ENCODE results near the gene AKAP13.
A peak's percentile ranks its signal among the peaks of the same experiment; 100 is the strongest.

AKAP13 gene

DNA sequence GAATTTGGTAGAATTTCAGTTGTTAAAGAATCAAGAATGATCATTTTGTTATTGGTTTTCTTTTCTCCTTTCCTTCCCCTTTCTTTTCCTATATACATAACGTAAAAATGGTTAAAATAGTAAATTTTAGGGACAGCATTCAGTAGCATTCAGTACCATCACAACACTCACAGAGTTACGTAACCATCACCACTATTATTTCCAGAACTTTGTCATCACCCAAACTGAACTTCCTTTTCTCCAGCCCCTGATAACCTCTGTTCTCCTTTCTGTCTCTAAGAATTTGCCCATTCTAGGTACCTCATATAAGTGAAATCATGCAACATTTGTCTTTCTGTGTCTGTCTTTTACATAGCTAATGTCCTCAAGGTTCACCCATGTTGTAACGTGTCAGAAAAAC lies 165.3 kb downstream of the AKAP13 start:
- Histone ChIP-seq H4K20me1 (peaks cover 0 to 21% (median 0%) of the 10 kb centered on the region in 11 experiments; a peak in 3 of 22 replicates), H3K27me3 (no peaks in the 10 kb centered on the region), H3K4me2 (peak overlapping the region in 10 of 11 experiments; percentile 48 to 97 (median 89); a peak in 20 of 22 replicates), H3K4me1 (peaks cover 42 to 90% (median 75%) of the 10 kb centered on the region in 10 experiments), H3K36me3 (peaks cover 0 to 36% (median 23%) of the 10 kb centered on the region in 11 experiments; a peak in 20 of 22 replicates), H3K9ac (peak overlapping the region in 9 of 11 experiments; percentile 39 to 97 (median 80); a peak in 16 of 22 replicates), H3K9me3 (replicated peaks in 1 of 11) (no peaks in the 10 kb centered on the region), H3K4me3 (peak overlapping the region in 7 of 10 experiments; percentile 53 to 73 (median 65); a peak in 13 of 20 replicates), H3K27ac (peak overlapping the region; percentile 17 to 100 (median 93))
- TF ChIP-seq Cebpa-rat (IDR thresholded peaks at IDR 0.05) = peak in 4 of 11 experiments; percentile 29 to 89 (median 68); a peak in 7 of 22 replicates

DNA sequence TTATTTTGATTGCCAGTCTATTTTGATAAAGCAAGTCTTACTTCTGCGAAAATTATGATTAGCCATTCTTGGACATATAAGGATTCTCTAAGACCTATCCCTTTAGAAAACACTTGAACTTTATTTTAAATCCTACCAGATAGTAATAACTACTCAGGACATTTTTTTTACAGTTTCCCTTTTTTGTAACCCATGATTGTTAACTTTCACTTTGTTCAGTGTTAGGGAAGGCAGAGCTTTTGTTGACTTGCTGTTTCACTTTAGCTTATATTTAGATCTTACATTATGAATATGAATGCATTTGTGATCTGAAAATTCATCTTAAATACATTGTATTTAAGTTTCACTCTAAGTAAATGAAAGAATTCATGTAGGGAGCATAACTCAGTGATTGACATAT lies 167.0 kb downstream of the AKAP13 start:
- Histone ChIP-seq H3K4me2 (peak overlapping the region in 8 of 11 experiments; percentile 75 to 97 (median 90); a peak in 15 of 22 replicates), H3K4me3 (peak overlapping the region in 6 of 10 experiments; percentile 55 to 73 (median 67); a peak in 10 of 20 replicates), H4K20me1 (peaks cover 0 to 36% (median 0%) of the 10 kb centered on the region in 11 experiments; a peak in 3 of 22 replicates), H3K9ac (peak overlapping the region in 6 of 11 experiments; percentile 76 to 97 (median 84); a peak in 11 of 22 replicates), H3K4me1 (peaks cover 27 to 83% (median 74%) of the 10 kb centered on the region in 10 experiments), H3K27ac (peak overlapping the region in 9 of 11 experiments; percentile 76 to 100 (median 95); a peak in 17 of 22 replicates), H3K36me3 (peaks cover 6 to 47% (median 35%) of the 10 kb centered on the region in 11 experiments), H3K27me3 (no peaks in the 10 kb centered on the region), H3K9me3 (replicated peaks in 1 of 11) (peaks cover 0 to 4% (median 0%) of the 10 kb centered on the region in 11 experiments; a peak in 3 of 22 replicates)
- TF ChIP-seq Cebpa-rat (IDR thresholded peaks at IDR 0.05) = no peak

DNA sequence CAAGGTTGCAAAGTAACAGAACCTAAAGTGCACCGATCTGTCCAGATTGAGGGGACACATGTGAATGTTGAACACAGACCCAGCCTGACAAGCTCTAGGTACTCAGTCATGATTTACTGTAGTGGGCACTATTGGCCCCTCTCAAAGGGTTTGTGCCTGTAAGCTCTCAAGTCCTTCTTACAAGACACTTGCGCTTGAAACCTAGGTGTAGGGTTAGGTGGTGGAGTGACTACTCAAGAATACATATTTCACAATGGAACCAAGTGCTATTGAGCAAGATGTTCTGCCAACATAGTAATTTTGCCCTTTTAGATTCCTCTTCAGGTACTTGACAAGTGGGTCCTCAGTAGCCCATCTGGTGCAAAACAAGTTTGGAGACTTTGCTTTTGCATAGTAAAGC lies 169.9 kb downstream of the AKAP13 start:
- H3K27ac ChIP-seq = peak overlapping the region in 1 of 11 experiments; percentile 26; a peak in 2 of 22 replicates
- H3K4me1 ChIP-seq = peaks cover 13 to 87% (median 68%) of the 10 kb centered on the region in 10 experiments
- H3K4me2 ChIP-seq = peak overlapping the region in 5 of 11 experiments; percentile 58 to 97 (median 92); a peak in 11 of 22 replicates
- no peak overlapping the region for H3K4me3 ChIP-seq
- peaks cover 0 to 22% (median 13%) of the 10 kb centered on the region in 11 experiments; a peak in 20 of 22 replicates for H3K9me3 ChIP-seq (replicated peaks in 1 of 11)
- H4K20me1 ChIP-seq = peaks cover 0 to 49% (median 0%) of the 10 kb centered on the region in 11 experiments; a peak in 3 of 22 replicates
- H3K36me3 ChIP-seq = peaks cover 23 to 66% (median 51%) of the 10 kb centered on the region in 11 experiments; a peak in 21 of 22 replicates
- no peaks in the 10 kb centered on the region for H3K27me3 ChIP-seq
- H3K9ac ChIP-seq = peak overlapping the region in 1 of 11 experiments; percentile 16; a peak in 1 of 22 replicates
- no peak for TF ChIP-seq Cebpa-rat (IDR thresholded peaks at IDR 0.05)

DNA sequence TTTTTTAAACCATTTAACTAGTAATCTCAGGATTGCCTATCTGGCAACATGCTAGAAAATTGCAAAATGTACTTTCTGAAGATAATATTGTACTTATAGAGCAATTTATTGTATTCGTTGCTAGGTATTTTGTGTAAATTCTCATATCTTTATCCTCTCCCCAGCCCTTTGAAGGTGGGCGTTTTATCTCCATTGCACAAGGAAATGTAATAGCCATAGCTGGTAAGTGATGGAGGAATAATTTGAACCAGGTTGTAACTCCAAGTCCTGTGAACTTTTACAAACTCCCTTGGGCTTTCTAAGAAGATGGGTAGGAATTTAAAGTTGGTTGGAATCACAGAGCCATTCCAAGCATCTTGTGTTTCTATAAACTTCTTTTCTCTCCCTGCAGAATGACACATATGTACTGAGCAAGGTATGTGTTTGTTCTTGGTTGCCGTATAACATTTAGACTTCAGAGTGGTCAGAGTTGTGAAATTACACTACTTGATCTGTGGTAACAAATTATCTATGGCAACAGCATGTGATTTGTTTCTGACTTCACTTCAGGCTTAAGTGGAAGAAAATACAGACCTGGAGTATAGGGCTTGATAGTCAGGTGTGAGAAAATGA lies 170.9 kb downstream of the AKAP13 start:
- Histone ChIP-seq H3K36me3 (peaks cover 21 to 66% (median 47%) of the 10 kb centered on the region in 11 experiments; a peak in 21 of 22 replicates), H3K4me3 (no peak overlapping the region), H3K27me3 (no peaks in the 10 kb centered on the region), H3K4me1 (peaks cover 16 to 92% (median 69%) of the 10 kb centered on the region in 10 experiments), H4K20me1 (peaks cover 0 to 60% (median 0%) of the 10 kb centered on the region in 11 experiments; a peak in 5 of 22 replicates), H3K4me2 (peak overlapping the region in 6 of 11 experiments; percentile 10 to 97 (median 91); a peak in 9 of 22 replicates), H3K9ac (peak overlapping the region in 1 of 11 experiments; percentile 16; a peak in 1 of 22 replicates), H3K9me3 (replicated peaks in 1 of 11) (peaks cover 0 to 22% (median 13%) of the 10 kb centered on the region in 11 experiments; a peak in 20 of 22 replicates), H3K27ac (no peak overlapping the region; a peak in 1 of 22 replicates)
- TF ChIP-seq Cebpa-rat (IDR thresholded peaks at IDR 0.05) = no peak

DNA sequence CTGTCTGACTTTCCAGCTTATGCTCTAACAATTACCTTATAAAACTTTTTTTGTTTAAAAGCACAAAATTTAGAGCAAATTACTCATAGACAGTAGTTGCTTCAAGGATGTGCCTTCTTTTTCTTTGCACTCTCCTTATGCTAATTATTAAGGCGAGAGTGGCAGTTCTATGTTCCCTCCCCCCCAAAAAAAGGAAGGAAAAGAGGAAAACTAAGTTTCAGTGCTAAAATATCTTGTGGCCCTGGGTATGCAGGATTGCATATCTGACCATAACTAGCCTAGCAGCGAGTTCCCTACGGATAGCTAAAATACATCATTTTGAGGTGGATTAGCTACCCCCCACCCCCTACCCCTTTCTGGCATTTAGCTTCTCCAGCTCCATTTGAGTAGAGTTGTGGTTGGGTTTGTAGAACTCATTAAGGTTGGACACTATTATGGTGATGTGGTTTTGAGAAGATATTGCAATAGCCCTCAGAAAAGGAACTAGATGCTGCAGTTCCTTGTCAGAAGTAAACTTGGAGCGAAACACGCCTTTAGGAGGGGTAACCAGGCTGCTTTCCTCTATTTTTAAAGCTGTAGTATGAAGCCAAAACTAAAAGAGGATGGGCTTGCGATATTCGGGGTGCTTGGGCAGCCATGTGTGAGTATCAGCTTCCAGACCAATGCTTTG lies 174.6 kb downstream of the AKAP13 start:
- Histone ChIP-seq H3K27ac (peak overlapping the region in 10 of 11 experiments; percentile 45 to 82 (median 71); a peak in 20 of 22 replicates), H3K27me3 (no peaks in the 10 kb centered on the region), H3K9me3 (replicated peaks in 1 of 11) (peaks cover 0 to 22% (median 13%) of the 10 kb centered on the region in 11 experiments; a peak in 20 of 22 replicates), H3K9ac (peak overlapping the region in 9 of 11 experiments; percentile 15 to 78 (median 69); a peak in 18 of 22 replicates), H3K4me2 (peak overlapping the region; percentile 54 to 94 (median 78)), H3K36me3 (peaks cover 16 to 78% (median 63%) of the 10 kb centered on the region in 11 experiments; a peak in 21 of 22 replicates), H4K20me1 (peaks cover 0 to 82% (median 14%) of the 10 kb centered on the region in 11 experiments; a peak in 9 of 22 replicates), H3K4me1 (peaks cover 16 to 94% (median 74%) of the 10 kb centered on the region in 10 experiments), H3K4me3 (peak overlapping the region in 8 of 10 experiments; percentile 9 to 71 (median 55); a peak in 15 of 20 replicates)
- peak in 5 of 11 experiments; percentile 27 to 53 (median 40); a peak in 6 of 22 replicates for TF ChIP-seq Cebpa-rat (IDR thresholded peaks at IDR 0.05)

DNA sequence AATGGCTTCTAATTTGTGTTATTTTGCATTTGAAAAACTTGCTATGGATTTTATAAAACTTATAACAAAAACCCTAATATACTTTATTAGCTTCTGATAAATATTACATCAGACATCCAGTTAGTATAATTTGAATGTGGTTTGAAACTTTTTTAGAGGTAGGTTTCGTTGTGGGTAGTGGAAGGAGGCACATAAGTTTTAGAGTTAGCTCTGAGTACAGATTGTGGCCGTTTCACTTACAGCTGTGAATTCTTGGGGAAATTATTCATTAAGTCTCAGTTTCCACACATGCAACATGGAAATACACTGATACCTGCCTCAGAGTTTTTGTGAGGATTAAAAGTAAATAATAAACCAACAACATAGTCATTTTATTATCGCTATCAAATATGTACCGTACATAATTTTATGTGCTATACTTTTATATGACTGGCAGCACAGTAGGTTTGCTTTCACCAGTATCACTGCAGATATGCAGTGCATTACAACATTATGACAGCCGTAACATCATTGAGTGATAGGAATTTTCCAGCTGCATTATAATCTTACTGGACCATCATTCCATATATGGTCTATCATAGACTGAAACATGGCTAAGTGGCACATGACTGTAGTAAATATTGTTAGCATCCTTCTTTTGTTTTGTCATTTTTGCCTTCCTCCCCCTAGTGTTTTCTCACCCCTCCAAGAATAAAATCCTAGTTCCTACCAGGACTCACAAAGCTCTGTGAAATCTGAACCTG lies 175.6 kb downstream of the AKAP13 start:
- Histone ChIP-seq H3K9ac (peak overlapping the region in 8 of 11 experiments; percentile 51 to 78 (median 69); a peak in 13 of 22 replicates), H3K9me3 (replicated peaks in 1 of 11) (peaks cover 0 to 22% (median 13%) of the 10 kb centered on the region in 11 experiments; a peak in 20 of 22 replicates), H3K36me3 (peaks cover 12 to 77% (median 65%) of the 10 kb centered on the region in 11 experiments; a peak in 21 of 22 replicates), H3K27me3 (no peaks in the 10 kb centered on the region), H3K27ac (peak overlapping the region in 9 of 11 experiments; percentile 53 to 82 (median 72); a peak in 17 of 22 replicates), H3K4me2 (peak overlapping the region in 10 of 11 experiments; percentile 54 to 94 (median 81); a peak in 19 of 22 replicates), H3K4me1 (peaks cover 16 to 92% (median 70%) of the 10 kb centered on the region in 10 experiments), H3K4me3 (peak overlapping the region in 7 of 10 experiments; percentile 39 to 71 (median 56); a peak in 14 of 20 replicates), H4K20me1 (peaks cover 0 to 82% (median 21%) of the 10 kb centered on the region in 11 experiments; a peak in 10 of 22 replicates)
- no peak for TF ChIP-seq Cebpa-rat (IDR thresholded peaks at IDR 0.05)

DNA sequence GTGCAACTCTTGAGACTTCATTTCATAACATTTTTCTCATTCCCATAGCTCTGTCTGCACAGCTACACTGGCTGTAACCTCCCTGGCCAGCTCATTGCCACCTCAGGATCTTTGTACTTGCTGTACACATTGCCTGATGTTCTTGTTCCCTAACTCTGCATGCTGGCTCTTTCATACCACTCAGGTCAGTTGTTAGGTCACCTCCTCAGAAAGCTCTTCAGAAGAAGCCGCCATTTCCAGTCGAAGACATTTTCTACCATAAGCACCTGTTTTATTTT lies 176.2 kb downstream of the AKAP13 start:
- no peak for TF ChIP-seq Cebpa-rat (IDR thresholded peaks at IDR 0.05)
- H3K27ac ChIP-seq = peak overlapping the region in 5 of 11 experiments; percentile 69 to 82 (median 76); a peak in 9 of 22 replicates
- H3K4me2 ChIP-seq = peak overlapping the region in 8 of 11 experiments; percentile 76 to 94 (median 84); a peak in 15 of 22 replicates

More for the DNA sequence above, 176.2 kb downstream of the AKAP13 start:
- Histone ChIP-seq H3K9ac (peak overlapping the region in 6 of 11 experiments; percentile 57 to 78 (median 70); a peak in 9 of 22 replicates), H3K9me3 (replicated peaks in 1 of 11) (peaks cover 0 to 22% (median 13%) of the 10 kb centered on the region in 11 experiments; a peak in 20 of 22 replicates), H3K4me3 (peak overlapping the region in 6 of 10 experiments; percentile 46 to 71 (median 58); a peak in 12 of 20 replicates), H3K4me1 (peaks cover 16 to 92% (median 66%) of the 10 kb centered on the region in 10 experiments), H4K20me1 (peaks cover 0 to 82% (median 21%) of the 10 kb centered on the region in 11 experiments; a peak in 11 of 22 replicates), H3K27me3 (no peaks in the 10 kb centered on the region), H3K36me3 (peaks cover 12 to 77% (median 64%) of the 10 kb centered on the region in 11 experiments; a peak in 21 of 22 replicates)

Data from BLaER1 treated with 17β-estradiol and CSF1 and Interleukin-3, amounts not matched to agents 10 nM and 100 nM (cell line).